Panc1 (cell line): Measurements from ENCODE around the gene FGF9. TPM values are rescaled to one million over a fixed set of nuclear protein-coding genes. Genes with fewer than 3 reads are reported as not detected.

Experiments used
- ATAC-seq: fragments of 200-7000 bp; cut with Tn5 transposase; 2 replicates; pipeline ENCODE4 v1.9.1; 2020; ENCODE audit warnings: mild to moderate bottlenecking, moderate library complexity
- BruUV-seq: library from RNA; stranded (reverse); fragments of 400-500 nt; replicated peaks from 2 replicates; lab custom pipeline; 2021; lab: Mats Ljungman, UMichigan
- CTCF ChIA-PET: fragments of 300-600 bp; sonication (Branson Sonifier 250); formaldehyde crosslinking; loops from one replicate; lab custom pipeline; 2022; ENCODE audit warnings: antibody characterized with exemption; lab: Charles Lee
- POLR2A ChIA-PET: fragments of 300-600 bp; sonication (Branson Sonifier 250); formaldehyde crosslinking; loops from one replicate; lab custom pipeline; 2022; ENCODE audit warnings: antibody characterized with exemption; lab: Charles Lee
- DNase-seq: peaks from one replicate; pipeline ENCODE4 v3.0.0-alpha.2; 2010; ENCODE audit warnings: low read depth, low spot score
- H3K27ac ChIP-seq: 2 replicates; pipeline ENCODE4 v1.5.1; 2011; ENCODE audit warnings: mild to moderate bottlenecking, low read length, inconsistent platforms
- H3K27me3 ChIP-seq: fragments of 200-500 bp; sonication (Bioruptor generic); 2 replicates; pipeline ENCODE4 v1.6.0; 2014; ENCODE audit warnings: low read length, inconsistent platforms; ENCODE audit not compliant: control insufficient read depth, insufficient read depth
- H3K36me3 ChIP-seq: fragments of 200-500 bp; sonication (Bioruptor generic); 2 replicates; pipeline ENCODE4 v1.5.1; 2014; ENCODE audit warnings: inconsistent platforms, mild to moderate bottlenecking, low read length, moderate library complexity; ENCODE audit not compliant: control insufficient read depth, insufficient read depth
- H3K4me1 ChIP-seq: 2 replicates; pipeline ENCODE4 v1.5.1; 2011; ENCODE audit warnings: inconsistent platforms, mild to moderate bottlenecking, low read length, moderate library complexity; ENCODE audit not compliant: control insufficient read depth, insufficient read depth
- H3K4me3 ChIP-seq, 2 experiments: 2 replicates each; pipeline ENCODE4 v1.5.1; 2011 to 2012; ENCODE audit warnings: low read depth in 2 of 2, low read length in 2 of 2, mild to moderate bottlenecking in 2 of 2, inconsistent platforms in 1 of 2, moderate library complexity in 1 of 2
- H3K9me3 ChIP-seq: fragments of 200-500 bp; sonication (Bioruptor generic); 2 replicates; pipeline ENCODE4 v1.5.1; 2014; ENCODE audit warnings: low read depth, mild to moderate bottlenecking, inconsistent platforms, low read length, moderate library complexity; ENCODE audit not compliant: control insufficient read depth, insufficient read depth
- POLR2AphosphoS5 ChIP-seq: IDR thresholded peaks from 2 replicates; pipeline ENCODE4 v1.6.1; 2012; ENCODE audit warnings: mild to moderate bottlenecking, low read depth, low read length, moderate library complexity
- SIN3A ChIP-seq: IDR thresholded peaks from 2 replicates; pipeline ENCODE4 v1.6.1; 2012; ENCODE audit warnings: low read depth, mild to moderate bottlenecking, low read length, moderate library complexity, borderline replicate concordance; ENCODE audit not compliant: insufficient read depth
- TCF7L2 ChIP-seq: IDR thresholded peaks from 2 replicates; pipeline ENCODE4 v1.6.1; 2011; ENCODE audit warnings: mild to moderate bottlenecking, low read depth, low read length, inconsistent platforms
- in situ Hi-C: cut with HindIII; loops from 2 replicates; pipeline ENCODE4 v1.10.0; 2016; ENCODE audit warnings: low sequenced_read_pairs, low pct_unique_long_range_greater_than_20kb
- intact Hi-C: fragments of 100-400 bp; cut with micrococcal nuclease; formaldehyde crosslinking; loops from one replicate; pipeline ENCODE4 v1.10.0; 2022; ENCODE audit not compliant: unreplicated experiment
- total RNA-seq: library from RNA; stranded (reverse); gene quantifications from one replicate; pipeline ENCODE4 v1.2.1, GENCODE V29; 2021; ENCODE audit not compliant: unreplicated experiment
- TF ChIP-seq, protein P1 (sequence below), 2 experiments: IDR thresholded peaks; 2 replicates each; pipeline ENCODE4 v1.6.1; 2011 to 2012; ENCODE audit warnings: low read depth in 2 of 2, control low read depth in 1 of 2, low read length in 1 of 2, mild to moderate bottlenecking in 1 of 2, moderate library complexity in 1 of 2; ENCODE audit not compliant: insufficient read depth in 1 of 2
- TF ChIP-seq, protein P2 (sequence below): fragments of 450-650 bp; IDR thresholded peaks from 2 replicates; pipeline ENCODE4 v1.5.1; 2017; ENCODE audit warnings: mild to moderate bottlenecking

FGF9 gene
- total RNA-seq, 1 experiment from 2014 or later, result not detected

DNA sequence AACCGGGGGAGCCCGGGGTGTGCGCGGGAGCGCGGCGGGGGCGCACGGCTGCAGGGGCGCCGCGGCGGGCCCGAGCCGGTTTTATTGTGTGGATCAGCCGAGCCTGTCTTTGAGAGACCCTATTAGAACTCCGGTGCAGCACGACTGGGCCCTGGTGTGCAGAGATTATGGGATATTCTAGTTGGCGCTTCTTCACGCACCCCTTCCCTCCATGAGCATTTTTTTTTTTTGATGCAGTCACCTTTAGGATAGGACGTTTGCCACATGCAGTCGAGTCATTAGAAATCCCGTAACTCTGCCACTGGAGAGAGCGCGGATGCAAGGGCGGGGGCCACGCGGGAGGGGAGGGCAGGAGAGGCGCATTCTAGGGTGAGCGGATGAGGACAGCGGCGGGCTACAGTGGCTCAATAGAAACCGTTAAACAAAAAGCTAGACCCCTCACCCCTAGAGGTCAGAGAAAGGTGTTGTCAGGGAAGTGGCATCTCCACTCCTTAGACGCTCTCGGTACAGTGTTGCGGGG is 3.7 kb downstream of the FGF9 start:
- Histone ChIP-seq H3K4me1 (no peaks in the 10 kb centered on the region; the same call in 1 of the 2 replicates), H3K36me3 (no peaks in the 10 kb centered on the region; the same call in 1 of the 2 replicates), H3K27me3 (peaks cover 28% of the 10 kb centered on the region), H3K9me3 (no peaks in the 10 kb centered on the region), H3K27ac (no peak overlapping the region), H3K4me3 (peak overlapping the region; percentile 8 to 32; a peak in 3 of 4 replicates)
- intact Hi-C loops, result no loop called here
- no TSS peak for BruUV-seq
- in situ Hi-C loops, result no loop called here
- POLR2A ChIA-PET, result no interaction called here
- ATAC-seq (no peak), DNase-seq (no peak)
- CTCF ChIA-PET, result no interaction called here
- TF ChIP-seq, protein P1, sequence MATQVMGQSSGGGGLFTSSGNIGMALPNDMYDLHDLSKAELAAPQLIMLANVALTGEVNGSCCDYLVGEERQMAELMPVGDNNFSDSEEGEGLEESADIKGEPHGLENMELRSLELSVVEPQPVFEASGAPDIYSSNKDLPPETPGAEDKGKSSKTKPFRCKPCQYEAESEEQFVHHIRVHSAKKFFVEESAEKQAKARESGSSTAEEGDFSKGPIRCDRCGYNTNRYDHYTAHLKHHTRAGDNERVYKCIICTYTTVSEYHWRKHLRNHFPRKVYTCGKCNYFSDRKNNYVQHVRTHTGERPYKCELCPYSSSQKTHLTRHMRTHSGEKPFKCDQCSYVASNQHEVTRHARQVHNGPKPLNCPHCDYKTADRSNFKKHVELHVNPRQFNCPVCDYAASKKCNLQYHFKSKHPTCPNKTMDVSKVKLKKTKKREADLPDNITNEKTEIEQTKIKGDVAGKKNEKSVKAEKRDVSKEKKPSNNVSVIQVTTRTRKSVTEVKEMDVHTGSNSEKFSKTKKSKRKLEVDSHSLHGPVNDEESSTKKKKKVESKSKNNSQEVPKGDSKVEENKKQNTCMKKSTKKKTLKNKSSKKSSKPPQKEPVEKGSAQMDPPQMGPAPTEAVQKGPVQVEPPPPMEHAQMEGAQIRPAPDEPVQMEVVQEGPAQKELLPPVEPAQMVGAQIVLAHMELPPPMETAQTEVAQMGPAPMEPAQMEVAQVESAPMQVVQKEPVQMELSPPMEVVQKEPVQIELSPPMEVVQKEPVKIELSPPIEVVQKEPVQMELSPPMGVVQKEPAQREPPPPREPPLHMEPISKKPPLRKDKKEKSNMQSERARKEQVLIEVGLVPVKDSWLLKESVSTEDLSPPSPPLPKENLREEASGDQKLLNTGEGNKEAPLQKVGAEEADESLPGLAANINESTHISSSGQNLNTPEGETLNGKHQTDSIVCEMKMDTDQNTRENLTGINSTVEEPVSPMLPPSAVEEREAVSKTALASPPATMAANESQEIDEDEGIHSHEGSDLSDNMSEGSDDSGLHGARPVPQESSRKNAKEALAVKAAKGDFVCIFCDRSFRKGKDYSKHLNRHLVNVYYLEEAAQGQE (IDR thresholded peaks at IDR 0.05; ENCODE audit: insufficient read depth in 1 of 2, low read depth in 2 of 2, low read length in 1 of 2), result no peak
- TF ChIP-seq TCF7L2, result no peak
- TF ChIP-seq SIN3A, result no peak
- TF ChIP-seq, protein P2, sequence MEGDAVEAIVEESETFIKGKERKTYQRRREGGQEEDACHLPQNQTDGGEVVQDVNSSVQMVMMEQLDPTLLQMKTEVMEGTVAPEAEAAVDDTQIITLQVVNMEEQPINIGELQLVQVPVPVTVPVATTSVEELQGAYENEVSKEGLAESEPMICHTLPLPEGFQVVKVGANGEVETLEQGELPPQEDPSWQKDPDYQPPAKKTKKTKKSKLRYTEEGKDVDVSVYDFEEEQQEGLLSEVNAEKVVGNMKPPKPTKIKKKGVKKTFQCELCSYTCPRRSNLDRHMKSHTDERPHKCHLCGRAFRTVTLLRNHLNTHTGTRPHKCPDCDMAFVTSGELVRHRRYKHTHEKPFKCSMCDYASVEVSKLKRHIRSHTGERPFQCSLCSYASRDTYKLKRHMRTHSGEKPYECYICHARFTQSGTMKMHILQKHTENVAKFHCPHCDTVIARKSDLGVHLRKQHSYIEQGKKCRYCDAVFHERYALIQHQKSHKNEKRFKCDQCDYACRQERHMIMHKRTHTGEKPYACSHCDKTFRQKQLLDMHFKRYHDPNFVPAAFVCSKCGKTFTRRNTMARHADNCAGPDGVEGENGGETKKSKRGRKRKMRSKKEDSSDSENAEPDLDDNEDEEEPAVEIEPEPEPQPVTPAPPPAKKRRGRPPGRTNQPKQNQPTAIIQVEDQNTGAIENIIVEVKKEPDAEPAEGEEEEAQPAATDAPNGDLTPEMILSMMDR, result no peak

DNA sequence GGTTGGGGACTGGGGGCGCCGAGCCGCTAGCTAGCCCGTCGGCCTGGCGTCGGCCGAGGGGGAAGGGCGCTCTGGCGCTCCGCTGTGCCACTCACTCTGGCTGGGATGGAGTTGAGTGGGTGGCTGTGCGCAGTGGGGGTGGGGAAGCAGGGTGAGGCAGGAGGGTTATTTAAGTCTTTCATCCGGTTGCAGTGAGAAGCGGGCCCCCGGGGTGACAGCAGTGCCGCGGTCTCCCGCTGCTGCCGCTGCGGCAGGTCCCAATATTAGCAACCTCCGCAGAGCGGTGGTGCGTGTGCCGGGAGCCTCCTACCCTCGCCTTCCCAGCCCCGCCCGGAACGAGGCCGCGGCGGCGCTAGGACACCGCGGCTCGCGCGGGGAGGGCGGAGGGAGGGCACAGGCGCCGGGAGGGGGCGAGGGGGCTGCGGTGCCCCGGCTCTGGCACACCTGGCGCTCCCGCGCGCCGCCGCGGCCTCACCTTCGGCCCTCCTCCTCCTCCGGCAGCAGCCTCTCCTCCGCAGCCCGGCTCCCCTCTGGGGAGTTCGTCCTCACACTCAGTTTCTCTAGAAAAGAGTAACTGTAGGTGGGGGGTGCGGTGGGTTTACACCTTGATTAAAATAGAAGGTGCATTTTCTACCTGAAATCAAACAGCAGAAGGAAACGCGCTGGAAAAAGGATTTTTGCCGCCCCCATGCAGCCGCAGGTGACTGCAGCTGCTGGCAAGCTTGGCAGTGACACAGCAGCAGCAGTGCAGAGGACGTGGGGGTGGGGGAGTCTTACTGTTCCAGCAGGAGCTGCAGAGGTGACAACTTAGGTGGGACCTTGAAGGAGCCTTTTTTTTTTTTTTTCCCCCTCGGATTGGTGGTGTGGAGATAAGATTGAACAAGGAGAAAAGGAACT is 4.5 kb downstream of the FGF9 start:
- in situ Hi-C loops (no loop called here), intact Hi-C loops (no loop called here)
- CTCF ChIA-PET, result no interaction called here
- H3K4me3 ChIP-seq, result peak overlapping the region in 1 of 2 experiments; percentile 20; a peak in 1 of 4 replicates
- no peaks in the 10 kb centered on the region; the same call in 1 of the 2 replicates for H3K36me3 ChIP-seq
- DNase-seq (no peak), ATAC-seq (no peak)
- BruUV-seq, result no TSS peak
- H3K27ac ChIP-seq, result no peak overlapping the region
- TF ChIP-seq, protein P1 (IDR thresholded peaks at IDR 0.05; ENCODE audit: insufficient read depth in 1 of 2, low read depth in 2 of 2, low read length in 1 of 2), result no peak
- TF ChIP-seq, protein P2, result no peak
- TF ChIP-seq TCF7L2 (no peak), SIN3A (no peak), POLR2AphosphoS5 (no peak)
- peaks cover 28% of the 10 kb centered on the region for H3K27me3 ChIP-seq
- no peaks in the 10 kb centered on the region for H3K9me3 ChIP-seq
- H3K4me1 ChIP-seq, result no peaks in the 10 kb centered on the region; the same call in 1 of the 2 replicates
- POLR2A ChIA-PET, result no interaction called here
